IMR-90 (cell line): Measurements from ENCODE around the gene EPHB1. TPM values are rescaled to one million over a fixed set of nuclear protein-coding genes. Genes with fewer than 3 reads are reported as not detected.

Experiments used
- ATAC-seq: fragments of 200-7000 bp; cut with Tn5 transposase; 2 replicates; pipeline ENCODE4 v1.9.1; 2020; ENCODE audit warnings: low read depth, mild to moderate bottlenecking, moderate library complexity
- BruUV-seq: library from RNA; stranded (reverse); fragments of 400-500 nt; replicated peaks from 2 replicates; lab custom pipeline; 2021; lab: Mats Ljungman, UMichigan
- CTCF ChIA-PET: fragments of 300-600 bp; formaldehyde crosslinking; extraction: SDS; loops from one replicate; lab custom pipeline; 2021; ENCODE audit warnings: antibody characterized with exemption; lab: Yijun Ruan, JAX
- POLR2A ChIA-PET: fragments of 300-600 bp; sonication (Branson Sonifier 250); formaldehyde crosslinking; loops from one replicate; lab custom pipeline; 2022; ENCODE audit warnings: antibody characterized with exemption; ENCODE audit not compliant: unreplicated experiment; lab: Charles Lee
- DNase-seq: peaks from one replicate; pipeline ENCODE4 v3.0.0; 2013
- H2AFZ ChIP-seq: replicated peaks from 2 replicates; pipeline ENCODE3; 2013; ENCODE audit warnings: low read length, mild to moderate bottlenecking; ENCODE audit not compliant: poor library complexity
- H2AK5ac ChIP-seq: 2 replicates; pipeline ENCODE4 v1.6.1; 2013; ENCODE audit warnings: low read depth, low read length, inconsistent platforms
- H2AK9ac ChIP-seq: replicated peaks from 2 replicates; pipeline ENCODE3; 2013; ENCODE audit warnings: mild to moderate bottlenecking, low read depth, low read length, moderate library complexity; ENCODE audit not compliant: poor library complexity
- H2BK120ac ChIP-seq: 2 replicates; pipeline ENCODE4 v1.6.1; 2013; ENCODE audit warnings: low read depth, low read length, inconsistent platforms
- H2BK15ac ChIP-seq: 3 replicates; pipeline ENCODE4 v1.6.1; 2013; ENCODE audit warnings: low read depth, low read length, inconsistent platforms
- H2BK20ac ChIP-seq: 2 replicates; pipeline ENCODE4 v1.6.1; 2013; ENCODE audit warnings: low read depth, mild to moderate bottlenecking, inconsistent platforms, low read length, moderate library complexity
- H2BK5ac ChIP-seq: 2 replicates; pipeline ENCODE4 v1.6.1; 2013; ENCODE audit warnings: mild to moderate bottlenecking, low read depth, low read length, inconsistent platforms; ENCODE audit not compliant: poor library complexity, severe bottlenecking
- H3K14ac ChIP-seq: replicated peaks from 2 replicates; pipeline ENCODE4 v1.6.1; 2013; ENCODE audit warnings: low read depth, low read length, inconsistent platforms
- H3K18ac ChIP-seq: 2 replicates; pipeline ENCODE4 v1.6.1; 2013; ENCODE audit warnings: low read depth, low read length, control low read depth
- H3K23ac ChIP-seq: 2 replicates; pipeline ENCODE4 v1.6.1; 2013; ENCODE audit warnings: low read depth, low read length, inconsistent platforms
- H3K27ac ChIP-seq: 2 replicates; pipeline ENCODE4 v1.5.1; 2013; ENCODE audit warnings: mild to moderate bottlenecking, control low read depth, low read length; ENCODE audit not compliant: insufficient read depth
- H3K27me3 ChIP-seq: 2 replicates; pipeline ENCODE4 v1.6.1; 2013; ENCODE audit warnings: low read length; ENCODE audit not compliant: control insufficient read depth, insufficient read depth
- H3K36me3 ChIP-seq: 2 replicates; pipeline ENCODE4 v1.6.1; 2013; ENCODE audit warnings: low read length, mixed read lengths; ENCODE audit not compliant: control insufficient read depth, insufficient read depth
- H3K4ac ChIP-seq: 2 replicates; pipeline ENCODE4 v1.6.1; 2013; ENCODE audit warnings: low read depth, low read length, inconsistent platforms
- H3K4me1 ChIP-seq: 2 replicates; pipeline ENCODE4 v1.6.1; 2013; ENCODE audit warnings: low read length, mixed read lengths; ENCODE audit not compliant: control insufficient read depth, insufficient read depth
- H3K4me2 ChIP-seq: 2 replicates; pipeline ENCODE4 v1.6.1; 2013; ENCODE audit warnings: low read depth, mild to moderate bottlenecking, control low read depth, low read length, moderate library complexity
- H3K4me3 ChIP-seq: 2 replicates; pipeline ENCODE4 v1.5.1; 2013; ENCODE audit warnings: low read depth, mild to moderate bottlenecking, control low read depth, low read length, moderate library complexity; ENCODE audit not compliant: insufficient read depth
- H3K56ac ChIP-seq: 2 replicates; pipeline ENCODE4 v1.6.1; 2013; ENCODE audit warnings: low read length, inconsistent platforms; ENCODE audit not compliant: insufficient read depth; ENCODE audit errors: extremely low read depth
- H3K79me1 ChIP-seq, 2 experiments: 2 replicates each; pipeline ENCODE4 v1.6.1; 2013; ENCODE audit warnings: low read length in 2 of 2, inconsistent platforms in 1 of 2, low read depth in 1 of 2
- H3K9ac ChIP-seq: 2 replicates; pipeline ENCODE4 v1.6.1; 2013; ENCODE audit warnings: low read depth, low read length, control low read depth
- H3K9me1 ChIP-seq: 2 replicates; pipeline ENCODE4 v1.6.1; 2013; ENCODE audit warnings: low read length, inconsistent platforms; ENCODE audit not compliant: insufficient read depth
- H3K9me3 ChIP-seq: 2 replicates; pipeline ENCODE4 v1.6.1; 2013; ENCODE audit warnings: low read length; ENCODE audit not compliant: control insufficient read depth, insufficient read depth
- H4K20me1 ChIP-seq: 2 replicates; pipeline ENCODE4 v1.6.1; 2013; ENCODE audit warnings: low read length, inconsistent platforms; ENCODE audit not compliant: insufficient read depth
- H4K5ac ChIP-seq: 2 replicates; pipeline ENCODE4 v1.6.1; 2013; ENCODE audit warnings: mild to moderate bottlenecking, low read depth, low read length, control low read depth
- H4K8ac ChIP-seq, 2 experiments: 2 replicates each; pipeline ENCODE4 v1.6.1; 2013; ENCODE audit warnings: low read depth in 2 of 2, low read length in 2 of 2, control low read depth in 1 of 2, inconsistent platforms in 1 of 2
- H4K91ac ChIP-seq: 2 replicates; pipeline ENCODE4 v1.6.1; 2013; ENCODE audit warnings: low read depth, low read length, inconsistent platforms; ENCODE audit not compliant: insufficient read depth
- BHLHE40 ChIP-seq: fragments of 150-350 bp; IDR thresholded peaks from 2 replicates; pipeline ENCODE4 v1.6.1; 2016; ENCODE audit warnings: mild to moderate bottlenecking, low read depth, low read length
- CEBPB ChIP-seq: IDR thresholded peaks from 2 replicates; pipeline ENCODE4 v1.6.1; 2012; ENCODE audit warnings: low read depth, low read length, improper control_type of control experiment
- CHD1 ChIP-seq: IDR thresholded peaks from 2 replicates; pipeline ENCODE4 v1.6.1; 2012; ENCODE audit warnings: low read depth, low read length, improper control_type of control experiment
- FOS ChIP-seq: fragments of 150-350 bp; IDR thresholded peaks from 2 replicates; pipeline ENCODE4 v1.6.1; 2016; ENCODE audit warnings: low read depth, low read length
- MAFK ChIP-seq: IDR thresholded peaks from 2 replicates; pipeline ENCODE4 v1.6.1; 2012; ENCODE audit warnings: low read depth, low read length, improper control_type of control experiment
- MAZ ChIP-seq: IDR thresholded peaks from 2 replicates; pipeline ENCODE4 v1.6.1; 2012; ENCODE audit warnings: low read depth, mild to moderate bottlenecking, low read length, improper control_type of control experiment, moderate library complexity, borderline replicate concordance
- MXI1 ChIP-seq: IDR thresholded peaks from 2 replicates; pipeline ENCODE4 v1.6.1; 2012; ENCODE audit warnings: low read depth, mild to moderate bottlenecking, low read length, moderate library complexity, borderline replicate concordance
- NFE2L2 ChIP-seq: fragments of 150-350 bp; IDR thresholded peaks from 2 replicates; pipeline ENCODE4 v1.6.1; 2016; ENCODE audit warnings: low read depth, mild to moderate bottlenecking, low read length
- POLR2A ChIP-seq: IDR thresholded peaks from 2 replicates; pipeline ENCODE4 v1.6.1; 2012; ENCODE audit warnings: mild to moderate bottlenecking, low read depth, low read length
- RCOR1 ChIP-seq: IDR thresholded peaks from 2 replicates; pipeline ENCODE4 v1.6.1; 2012; ENCODE audit warnings: mild to moderate bottlenecking, low read length, improper control_type of control experiment; ENCODE audit not compliant: insufficient replicate concordance
- RFX5 ChIP-seq: IDR thresholded peaks from 2 replicates; pipeline ENCODE4 v1.8.0; 2012; ENCODE audit warnings: low read depth, mild to moderate bottlenecking, low read length, moderate library complexity
- SMC3 ChIP-seq: fragments of 150-350 bp; IDR thresholded peaks from 2 replicates; pipeline ENCODE4 v1.6.1; 2016; ENCODE audit warnings: low read depth, mild to moderate bottlenecking, antibody characterized with exemption, low read length, moderate library complexity
- USF2 ChIP-seq: fragments of 150-350 bp; IDR thresholded peaks from 2 replicates; pipeline ENCODE4 v1.6.1; 2017; ENCODE audit warnings: mild to moderate bottlenecking, antibody characterized with exemption, low read length, low read depth
- WGBS, 2 experiments: methylation state at CpG; one replicate each; pipeline versions ENCODE4 v1.1.5 to v1.1.7; 2013; ENCODE audit warnings: missing lambda C conversion rate in 2 of 2; ENCODE audit not compliant: insufficient read length in 1 of 2; ENCODE audit errors: extremely low coverage in 2 of 2; 5-methylcytosine and 5-hydroxymethylcytosine counted together
- dilution Hi-C: fragments of 300-500 bp; cut with HindIII; formaldehyde crosslinking; loops from one replicate; pipeline ENCODE4 v1.14.3; 2018; ENCODE audit warnings: low sequenced_read_pairs; ENCODE audit not compliant: unreplicated experiment
- in situ Hi-C: fragments of 300-500 bp; cut with MboI; formaldehyde crosslinking; loops from 3 replicates; pipeline ENCODE4 v1.14.3; 2019; ENCODE audit warnings: low sequenced_read_pairs, inconsistent platforms, mixed read lengths
- intact Hi-C: fragments of 100-400 bp; cut with micrococcal nuclease; formaldehyde crosslinking; loops from 2 replicates; pipeline ENCODE4 v1.10.0; 2022
- polyA plus RNA-seq, 3 experiments: library from polyadenylated mRNA; depleted of rRNA; stranded (reverse); fragments of >200 nt; gene quantifications; 2 replicates each; pipeline ENCODE4 v1.2.3, GENCODE V29; 2012; ENCODE audit warnings: low replicate concordance in 1 of 3
- total RNA-seq: library from RNA; depleted of rRNA; stranded (reverse); fragments of >200 nt; gene quantifications from 2 replicates; pipeline ENCODE4 v1.2.3, GENCODE V29; 2012
- TF ChIP-seq, protein P1 (sequence below): fragments of 150-350 bp; IDR thresholded peaks from 2 replicates; pipeline ENCODE4 v1.6.1; 2016; ENCODE audit warnings: low read depth, mild to moderate bottlenecking, low read length, moderate library complexity, borderline replicate concordance
- TF ChIP-seq, protein P2 (sequence below): conservative IDR thresholded peaks from 2 replicates; pipeline ENCODE4 v1.5.1; 2012; ENCODE audit warnings: mild to moderate bottlenecking, low read depth, low read length, improper control_type of control experiment

The EPHB1 gene
- total and polyA plus RNA-seq, 2 of the 4 experiments (the other 2 are of a cell fraction): 0.17 to 0.36 TPM

GRCh38 chr3:135158520-135158919 lies 363.5 kb downstream of the EPHB1 start:
- Histone ChIP-seq H4K5ac (no peak overlapping the region), H2AFZ (no peak overlapping the region), H4K91ac (no peak overlapping the region), H3K23ac (no peak overlapping the region), H4K8ac (no peak overlapping the region), H2AK5ac (no peak overlapping the region), H3K27me3 (no peaks in the 10 kb centered on the region), H2AK9ac (no peak overlapping the region), H3K4me2 (no peak overlapping the region), H3K56ac (no peak overlapping the region), H3K9ac (no peak overlapping the region), H2BK20ac (no peak overlapping the region), H3K9me1 (no peaks in the 10 kb centered on the region), H3K4me3 (no peak overlapping the region), H4K20me1 (no peaks in the 10 kb centered on the region), H3K9me3 (peaks cover 1% of the 10 kb centered on the region; the same call in 1 of the 2 replicates), H3K14ac (no peak overlapping the region), H3K27ac (no peak overlapping the region), H2BK15ac (no peak overlapping the region), H3K79me1 (no peaks in the 10 kb centered on the region), H3K4ac (no peak overlapping the region), H3K36me3 (no peaks in the 10 kb centered on the region), H2BK5ac (no peak overlapping the region), H3K4me1 (no peaks in the 10 kb centered on the region), H2BK120ac (no peak overlapping the region), H3K18ac (no peak overlapping the region)
- dilution Hi-C loops: no loop called here
- CTCF ChIA-PET: no interaction called here
- POLR2A ChIA-PET: no interaction called here
- BruUV-seq: no TSS peak
- no peak for ATAC-seq
- WGBS, 2 experiments: no CpG with 5 or more reads among the region's 5 CpGs
- in situ Hi-C loops: no loop called here
- intact Hi-C loops: no loop called here
- no peak for TF ChIP-seq RCOR1
- no peak for TF ChIP-seq MXI1
- no peak for TF ChIP-seq RFX5
- TF ChIP-seq, protein P1, sequence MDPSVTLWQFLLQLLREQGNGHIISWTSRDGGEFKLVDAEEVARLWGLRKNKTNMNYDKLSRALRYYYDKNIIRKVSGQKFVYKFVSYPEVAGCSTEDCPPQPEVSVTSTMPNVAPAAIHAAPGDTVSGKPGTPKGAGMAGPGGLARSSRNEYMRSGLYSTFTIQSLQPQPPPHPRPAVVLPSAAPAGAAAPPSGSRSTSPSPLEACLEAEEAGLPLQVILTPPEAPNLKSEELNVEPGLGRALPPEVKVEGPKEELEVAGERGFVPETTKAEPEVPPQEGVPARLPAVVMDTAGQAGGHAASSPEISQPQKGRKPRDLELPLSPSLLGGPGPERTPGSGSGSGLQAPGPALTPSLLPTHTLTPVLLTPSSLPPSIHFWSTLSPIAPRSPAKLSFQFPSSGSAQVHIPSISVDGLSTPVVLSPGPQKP: no peak
- no peak for TF ChIP-seq SMC3
- TF ChIP-seq USF2: no peak
- TF ChIP-seq MAFK: no peak
- no peak for TF ChIP-seq POLR2A
- no peak for TF ChIP-seq CHD1
- no peak for TF ChIP-seq FOS
- TF ChIP-seq BHLHE40: no peak
- no peak for TF ChIP-seq MAZ
- TF ChIP-seq, protein P2, sequence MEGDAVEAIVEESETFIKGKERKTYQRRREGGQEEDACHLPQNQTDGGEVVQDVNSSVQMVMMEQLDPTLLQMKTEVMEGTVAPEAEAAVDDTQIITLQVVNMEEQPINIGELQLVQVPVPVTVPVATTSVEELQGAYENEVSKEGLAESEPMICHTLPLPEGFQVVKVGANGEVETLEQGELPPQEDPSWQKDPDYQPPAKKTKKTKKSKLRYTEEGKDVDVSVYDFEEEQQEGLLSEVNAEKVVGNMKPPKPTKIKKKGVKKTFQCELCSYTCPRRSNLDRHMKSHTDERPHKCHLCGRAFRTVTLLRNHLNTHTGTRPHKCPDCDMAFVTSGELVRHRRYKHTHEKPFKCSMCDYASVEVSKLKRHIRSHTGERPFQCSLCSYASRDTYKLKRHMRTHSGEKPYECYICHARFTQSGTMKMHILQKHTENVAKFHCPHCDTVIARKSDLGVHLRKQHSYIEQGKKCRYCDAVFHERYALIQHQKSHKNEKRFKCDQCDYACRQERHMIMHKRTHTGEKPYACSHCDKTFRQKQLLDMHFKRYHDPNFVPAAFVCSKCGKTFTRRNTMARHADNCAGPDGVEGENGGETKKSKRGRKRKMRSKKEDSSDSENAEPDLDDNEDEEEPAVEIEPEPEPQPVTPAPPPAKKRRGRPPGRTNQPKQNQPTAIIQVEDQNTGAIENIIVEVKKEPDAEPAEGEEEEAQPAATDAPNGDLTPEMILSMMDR: no peak
- no peak for TF ChIP-seq CEBPB
- TF ChIP-seq NFE2L2: no peak
- no peak for DNase-seq
